ENCODE measurements around the gene FSTL4.

FSTL4 gene

DNA sequence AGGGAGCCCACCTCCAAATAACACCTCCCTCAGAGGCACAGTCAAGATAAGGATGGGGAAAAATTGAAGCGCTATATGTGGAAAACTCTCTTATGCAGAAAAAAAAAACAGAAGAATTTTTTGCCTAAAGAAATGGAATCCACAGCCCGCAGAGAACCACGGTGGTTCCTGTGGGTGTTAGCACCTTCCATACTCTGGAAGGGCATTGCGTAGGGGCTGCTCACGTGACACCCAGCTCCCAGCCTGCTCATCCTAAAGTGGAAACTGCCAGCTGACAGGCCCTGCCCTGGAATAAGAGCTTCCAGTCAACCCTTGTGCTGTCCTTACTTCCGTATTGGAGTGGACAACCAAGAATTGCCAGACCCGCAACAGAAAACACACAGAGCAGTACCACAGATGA lies 142.5 kb downstream of the FSTL4 start:
- no peak for ATAC-seq
- TF ChIP-seq, protein P1, sequence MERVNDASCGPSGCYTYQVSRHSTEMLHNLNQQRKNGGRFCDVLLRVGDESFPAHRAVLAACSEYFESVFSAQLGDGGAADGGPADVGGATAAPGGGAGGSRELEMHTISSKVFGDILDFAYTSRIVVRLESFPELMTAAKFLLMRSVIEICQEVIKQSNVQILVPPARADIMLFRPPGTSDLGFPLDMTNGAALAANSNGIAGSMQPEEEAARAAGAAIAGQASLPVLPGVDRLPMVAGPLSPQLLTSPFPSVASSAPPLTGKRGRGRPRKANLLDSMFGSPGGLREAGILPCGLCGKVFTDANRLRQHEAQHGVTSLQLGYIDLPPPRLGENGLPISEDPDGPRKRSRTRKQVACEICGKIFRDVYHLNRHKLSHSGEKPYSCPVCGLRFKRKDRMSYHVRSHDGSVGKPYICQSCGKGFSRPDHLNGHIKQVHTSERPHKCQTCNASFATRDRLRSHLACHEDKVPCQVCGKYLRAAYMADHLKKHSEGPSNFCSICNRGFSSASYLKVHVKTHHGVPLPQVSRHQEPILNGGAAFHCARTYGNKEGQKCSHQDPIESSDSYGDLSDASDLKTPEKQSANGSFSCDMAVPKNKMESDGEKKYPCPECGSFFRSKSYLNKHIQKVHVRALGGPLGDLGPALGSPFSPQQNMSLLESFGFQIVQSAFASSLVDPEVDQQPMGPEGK (CRISPR knock-in tag; IDR thresholded peaks at IDR 0.05; ENCODE audit: borderline replicate concordance): no peak
- TF ChIP-seq OSR1 (CRISPR knock-in tag; IDR thresholded peaks at IDR 0.05) (no peak), ZFP3 (CRISPR knock-in tag; IDR thresholded peaks at IDR 0.05) (no peak), CREB5 (CRISPR knock-in tag; IDR thresholded peaks at IDR 0.05; ENCODE audit: low read depth) (no peak), SNAI2 (CRISPR knock-in tag; IDR thresholded peaks at IDR 0.05) (no peak), CSDC2 (CRISPR knock-in tag; IDR thresholded peaks at IDR 0.05) (no peak), ZC3H10 (CRISPR knock-in tag; IDR thresholded peaks at IDR 0.05) (no peak)
- TF ChIP-seq, protein P2, sequence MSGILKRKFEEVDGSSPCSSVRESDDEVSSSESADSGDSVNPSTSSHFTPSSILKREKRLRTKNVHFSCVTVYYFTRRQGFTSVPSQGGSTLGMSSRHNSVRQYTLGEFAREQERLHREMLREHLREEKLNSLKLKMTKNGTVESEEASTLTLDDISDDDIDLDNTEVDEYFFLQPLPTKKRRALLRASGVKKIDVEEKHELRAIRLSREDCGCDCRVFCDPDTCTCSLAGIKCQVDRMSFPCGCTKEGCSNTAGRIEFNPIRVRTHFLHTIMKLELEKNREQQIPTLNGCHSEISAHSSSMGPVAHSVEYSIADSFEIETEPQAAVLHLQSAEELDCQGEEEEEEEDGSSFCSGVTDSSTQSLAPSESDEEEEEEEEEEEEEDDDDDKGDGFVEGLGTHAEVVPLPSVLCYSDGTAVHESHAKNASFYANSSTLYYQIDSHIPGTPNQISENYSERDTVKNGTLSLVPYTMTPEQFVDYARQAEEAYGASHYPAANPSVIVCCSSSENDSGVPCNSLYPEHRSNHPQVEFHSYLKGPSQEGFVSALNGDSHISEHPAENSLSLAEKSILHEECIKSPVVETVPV (CRISPR knock-in tag; IDR thresholded peaks at IDR 0.05): no peak

GRCh38 chr5:133469252-133469651 lies 143.1 kb downstream of the FSTL4 start:
- no peak for ATAC-seq

More at GRCh38 chr5:133469252-133469651, 143.1 kb downstream of the FSTL4 start:
- TF ChIP-seq ZFP30 (CRISPR knock-in tag; IDR thresholded peaks at IDR 0.05) (no peak), CSDC2 (CRISPR knock-in tag; IDR thresholded peaks at IDR 0.05) (no peak), PPARA (CRISPR knock-in tag; IDR thresholded peaks at IDR 0.05; ENCODE audit: borderline replicate concordance) (no peak), ISL1 (CRISPR knock-in tag; IDR thresholded peaks at IDR 0.05) (no peak), ZNF565 (CRISPR knock-in tag; conservative IDR thresholded peaks at IDR 0.05; ENCODE audit: low read depth) (no peak), POU6F1 (CRISPR knock-in tag; IDR thresholded peaks at IDR 0.05; ENCODE audit: borderline replicate concordance, low read depth) (no peak), ZC3H10 (CRISPR knock-in tag; IDR thresholded peaks at IDR 0.05) (no peak), ARNTL (CRISPR knock-in tag; IDR thresholded peaks at IDR 0.05; ENCODE audit: borderline replicate concordance, low read depth) (no peak), TOX (CRISPR knock-in tag; IDR thresholded peaks at IDR 0.05; ENCODE audit: borderline replicate concordance) (no peak), BACH2 (CRISPR knock-in tag; IDR thresholded peaks at IDR 0.05; ENCODE audit: borderline replicate concordance) (no peak), ZNF70 (CRISPR knock-in tag; IDR thresholded peaks at IDR 0.05) (no peak), GLIS3 (CRISPR knock-in tag; IDR thresholded peaks at IDR 0.05) (no peak), ZNF8 (CRISPR knock-in tag; IDR thresholded peaks at IDR 0.05) (no peak), SNAI2 (CRISPR knock-in tag; IDR thresholded peaks at IDR 0.05) (no peak), TSHZ2 (CRISPR knock-in tag; IDR thresholded peaks at IDR 0.05) (no peak)
- TF ChIP-seq, protein P2 (CRISPR knock-in tag; IDR thresholded peaks at IDR 0.05): no peak
